Measurements from ENCODE around the gene SVOPL. TPM values are rescaled to one million over a fixed set of nuclear protein-coding genes. Genes with fewer than 3 reads are reported as not detected.

The SVOPL gene
- total and polyA plus RNA-seq, 4 donors, result 0.33 TPM; not detected in 3

GRCh38 chr7:138746073-138746472 lies 44.9 kb upstream of the SVOPL start:
- Histone ChIP-seq H3K9me3 (ENCODE audit: control insufficient read depth in 4 of 4, low read length in 3 of 4) (no peaks in the 10 kb centered on the region), H3K36me3 (ENCODE audit: control insufficient read depth in 4 of 4, insufficient read depth in 3 of 4, low read depth in 1 of 4, low read length in 3 of 4) (no peaks in the 10 kb centered on the region), H3K4me1 (ENCODE audit: control insufficient read depth in 4 of 4, insufficient read depth in 4 of 4, low read length in 3 of 4) (no peaks in the 10 kb centered on the region), H3K9ac (ENCODE audit: low read depth in 1 of 2, low read length in 2 of 2) (no peak overlapping the region), H3K27me3 (ENCODE audit: control insufficient read depth in 4 of 4, insufficient read depth in 4 of 4, low read length in 3 of 4) (no peaks in the 10 kb centered on the region), H3K4me3 (ENCODE audit: low read depth in 1 of 3, low read length in 3 of 3) (no peak overlapping the region), H3K27ac (ENCODE audit: low read depth in 1 of 2, low read length in 2 of 2) (no peak overlapping the region)
- 93% methylated on average over 4 of the region's 4 CpGs for WGBS
- no peak for TF ChIP-seq FOXA1 (IDR thresholded peaks at IDR 0.05)
- no peak for TF ChIP-seq FOXA2 (IDR thresholded peaks at IDR 0.05)
- TF ChIP-seq ZBTB33 (IDR thresholded peaks at IDR 0.05), result no peak
- no peak for TF ChIP-seq REST (IDR thresholded peaks at IDR 0.05)
- TF ChIP-seq RAD21 (IDR thresholded peaks at IDR 0.05), result no peak
- no peak for TF ChIP-seq ATF3 (IDR thresholded peaks at IDR 0.05)
- TF ChIP-seq GABPA (IDR thresholded peaks at IDR 0.05 in 1 of 2, conservative IDR thresholded peaks at IDR 0.05 in 1 of 2), result no peak
- TF ChIP-seq SP1 (IDR thresholded peaks at IDR 0.05), result no peak
- TF ChIP-seq MAX (IDR thresholded peaks at IDR 0.05), result no peak
- no peak for TF ChIP-seq YY1 (IDR thresholded peaks at IDR 0.05)
- no peak for TF ChIP-seq HNF4A (conservative IDR thresholded peaks at IDR 0.05)
- TF ChIP-seq TAF1 (conservative IDR thresholded peaks at IDR 0.05), result no peak
- TF ChIP-seq HNF4G (IDR thresholded peaks at IDR 0.05), result no peak
- no peak for TF ChIP-seq CTCF (IDR thresholded peaks at IDR 0.05; ENCODE audit: low read depth, low read length, missing input control)
- no peak for TF ChIP-seq RXRA (IDR thresholded peaks at IDR 0.05)
- TF ChIP-seq NR2F2 (IDR thresholded peaks at IDR 0.05), result no peak
- no peak for DNase-seq (ENCODE audit: low spot score)

GRCh38 chr7:138745189-138745588 lies 44.0 kb upstream of the SVOPL start:
- DNase-seq (ENCODE audit: low spot score), result no peak
- H3K27ac ChIP-seq (ENCODE audit: low read depth in 1 of 2, low read length in 2 of 2), result no peak overlapping the region
- H3K36me3 ChIP-seq (ENCODE audit: control insufficient read depth in 4 of 4, insufficient read depth in 3 of 4, low read depth in 1 of 4, low read length in 3 of 4), result no peaks in the 10 kb centered on the region
- 91% methylated on average over 7 of the region's 7 CpGs for WGBS
- H3K4me1 ChIP-seq (ENCODE audit: control insufficient read depth in 4 of 4, insufficient read depth in 4 of 4, low read length in 3 of 4), result no peaks in the 10 kb centered on the region
- H3K4me3 ChIP-seq (ENCODE audit: low read depth in 1 of 3, low read length in 3 of 3), result no peak overlapping the region
- no peaks in the 10 kb centered on the region for H3K9me3 ChIP-seq (ENCODE audit: control insufficient read depth in 4 of 4, low read length in 3 of 4)
- no peaks in the 10 kb centered on the region for H3K27me3 ChIP-seq (ENCODE audit: control insufficient read depth in 4 of 4, insufficient read depth in 4 of 4, low read length in 3 of 4)
- H3K9ac ChIP-seq (ENCODE audit: low read depth in 1 of 2, low read length in 2 of 2), result no peak overlapping the region
- TF ChIP-seq MAX (IDR thresholded peaks at IDR 0.05) (no peak), TAF1 (conservative IDR thresholded peaks at IDR 0.05) (no peak), SP1 (IDR thresholded peaks at IDR 0.05) (no peak), EGR1 (IDR thresholded peaks at IDR 0.05; ENCODE audit: low read depth in 2 of 2) (no peak), HNF4G (IDR thresholded peaks at IDR 0.05) (no peak), YY1 (IDR thresholded peaks at IDR 0.05) (no peak), JUND (IDR thresholded peaks at IDR 0.05) (no peak), HNF4A (conservative IDR thresholded peaks at IDR 0.05) (no peak), REST (IDR thresholded peaks at IDR 0.05) (no peak), RAD21 (IDR thresholded peaks at IDR 0.05) (no peak), NR2F2 (IDR thresholded peaks at IDR 0.05) (no peak), FOXA1 (IDR thresholded peaks at IDR 0.05) (no peak), ZBTB33 (IDR thresholded peaks at IDR 0.05) (no peak), GABPA (IDR thresholded peaks at IDR 0.05 in 1 of 2, conservative IDR thresholded peaks at IDR 0.05 in 1 of 2) (no peak), FOXA2 (IDR thresholded peaks at IDR 0.05) (no peak)

Measured in liver (tissue), 9 donors.